Esophagus squamous epithelium (tissue), 5 donors: ENCODE data around the gene BAG2. TPM values are rescaled to one million over a fixed set of nuclear protein-coding genes. Genes with fewer than 3 reads are reported as not detected.

Experiments
- DNase-seq: peaks from one replicate; lab custom pipeline; 2025; lab: John Stamatoyannopoulos, UW
- H3K27ac ChIP-seq, 4 donors: fragments of 200-600 bp; sonication (generic); one replicate each; pipeline ENCODE4 v1.5.1; 2016 to 2019; ENCODE audit warnings: mild to moderate bottlenecking in 1 of 4
- H3K27me3 ChIP-seq, 4 donors: fragments of 200-600 bp; sonication (generic); 1 replicate in 3 of 4; 2 replicates in 1 of 4; pipeline versions ENCODE4 v1.5.1 to v1.6.0; 2017 to 2021; ENCODE audit warnings: antibody characterized with exemption in 1 of 4
- H3K36me3 ChIP-seq, 3 donors: fragments of 200-600 bp; sonication (generic); one replicate each; pipeline ENCODE4 v1.5.1; 2016 to 2019
- H3K4me1 ChIP-seq, 3 donors: fragments of 200-600 bp; sonication (generic); one replicate each; pipeline ENCODE4 v1.5.1; 2017 to 2019
- H3K4me3 ChIP-seq, 4 donors: fragments of 200-600 bp; sonication (generic); 1 replicate in 3 of 4; 2 replicates in 1 of 4; pipeline ENCODE4 v1.5.1; 2016 to 2019; ENCODE audit warnings: mild to moderate bottlenecking in 2 of 4, moderate library complexity in 1 of 4
- H3K9me3 ChIP-seq, 3 donors: fragments of 200-600 bp; sonication (generic); one replicate each; pipeline ENCODE4 v1.5.1; 2016 to 2019
- POLR2A ChIP-seq, 4 donors: fragments of 450-650 bp; IDR thresholded peaks; one replicate each; pipeline ENCODE4 v1.6.1; 2017; ENCODE audit warnings: antibody characterized with exemption in 4 of 4, mild to moderate bottlenecking in 4 of 4, moderate library complexity in 3 of 4
- WGBS, 2 donors: methylation state at CpG; one replicate each; pipeline ENCODE4 v1.1.5; 2018; 5-methylcytosine and 5-hydroxymethylcytosine counted together
- intact Hi-C: fragments of 100-400 bp; cut with DNase I; formaldehyde crosslinking; loops from one replicate; pipeline ENCODE4 v1.15.0; 2022
- total RNA-seq, 4 donors: library from RNA; depleted of rRNA; stranded (reverse); fragments of >200 nt; gene quantifications; one replicate each; pipeline ENCODE4 v1.1.0, GENCODE V29; 2016
- TF ChIP-seq, protein P1 (sequence below), 6 experiments: fragments of 450-650 bp in 4 of 6; fragments of 200-600 bp in 2 of 6; sonication (generic) in 2 of 6; IDR thresholded peaks; one replicate each; pipeline ENCODE4 v1.5.1; 2016 to 2019; ENCODE audit warnings: antibody characterized with exemption in 6 of 6, mild to moderate bottlenecking in 4 of 6, moderate library complexity in 4 of 6
- donor health status: DM: yes; HTN: yes; CAD: no.

Gene BAG2
- total RNA-seq, 4 donors from 2014 or later: 0.38 to 6.7 (median 1.5) TPM

DNA sequence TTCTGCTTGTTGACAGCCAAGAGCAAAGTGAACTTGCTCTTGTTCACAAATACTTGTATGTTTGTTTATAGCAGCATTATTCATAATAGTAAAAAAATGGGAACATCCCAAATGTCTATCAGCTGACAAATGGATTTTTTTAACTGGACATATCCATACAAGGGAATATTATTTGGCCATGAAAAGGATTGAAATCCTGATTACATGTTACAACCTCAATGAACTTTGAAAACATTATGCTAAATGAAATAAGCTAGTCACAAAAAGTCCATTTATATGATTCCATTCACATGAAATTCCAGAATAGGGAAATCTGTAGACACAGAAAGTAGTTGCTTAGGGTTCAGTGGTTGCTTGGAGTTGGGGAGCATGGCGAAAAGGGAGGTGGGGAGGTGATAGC, 28.4 kb upstream of the BAG2 start:
- intact Hi-C loops: no loop called here
- no peaks in the 10 kb centered on the region for H3K4me1 ChIP-seq
- H3K4me3 ChIP-seq: no peak overlapping the region
- H3K36me3 ChIP-seq: peaks cover 0 to 76% (median 6%) of the 10 kb centered on the region in 3 donors
- 88 to 94% methylated on average over 1 of the region's 1 CpG for WGBS, 2 donors
- H3K27me3 ChIP-seq: no peaks in the 10 kb centered on the region
- H3K27ac ChIP-seq: no peak overlapping the region
- DNase-seq: no peak
- TF ChIP-seq POLR2A (IDR thresholded peaks at IDR 0.05): no peak
- TF ChIP-seq, protein P1, sequence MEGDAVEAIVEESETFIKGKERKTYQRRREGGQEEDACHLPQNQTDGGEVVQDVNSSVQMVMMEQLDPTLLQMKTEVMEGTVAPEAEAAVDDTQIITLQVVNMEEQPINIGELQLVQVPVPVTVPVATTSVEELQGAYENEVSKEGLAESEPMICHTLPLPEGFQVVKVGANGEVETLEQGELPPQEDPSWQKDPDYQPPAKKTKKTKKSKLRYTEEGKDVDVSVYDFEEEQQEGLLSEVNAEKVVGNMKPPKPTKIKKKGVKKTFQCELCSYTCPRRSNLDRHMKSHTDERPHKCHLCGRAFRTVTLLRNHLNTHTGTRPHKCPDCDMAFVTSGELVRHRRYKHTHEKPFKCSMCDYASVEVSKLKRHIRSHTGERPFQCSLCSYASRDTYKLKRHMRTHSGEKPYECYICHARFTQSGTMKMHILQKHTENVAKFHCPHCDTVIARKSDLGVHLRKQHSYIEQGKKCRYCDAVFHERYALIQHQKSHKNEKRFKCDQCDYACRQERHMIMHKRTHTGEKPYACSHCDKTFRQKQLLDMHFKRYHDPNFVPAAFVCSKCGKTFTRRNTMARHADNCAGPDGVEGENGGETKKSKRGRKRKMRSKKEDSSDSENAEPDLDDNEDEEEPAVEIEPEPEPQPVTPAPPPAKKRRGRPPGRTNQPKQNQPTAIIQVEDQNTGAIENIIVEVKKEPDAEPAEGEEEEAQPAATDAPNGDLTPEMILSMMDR (IDR thresholded peaks at IDR 0.05): no peak
- no peaks in the 10 kb centered on the region for H3K9me3 ChIP-seq

DNA sequence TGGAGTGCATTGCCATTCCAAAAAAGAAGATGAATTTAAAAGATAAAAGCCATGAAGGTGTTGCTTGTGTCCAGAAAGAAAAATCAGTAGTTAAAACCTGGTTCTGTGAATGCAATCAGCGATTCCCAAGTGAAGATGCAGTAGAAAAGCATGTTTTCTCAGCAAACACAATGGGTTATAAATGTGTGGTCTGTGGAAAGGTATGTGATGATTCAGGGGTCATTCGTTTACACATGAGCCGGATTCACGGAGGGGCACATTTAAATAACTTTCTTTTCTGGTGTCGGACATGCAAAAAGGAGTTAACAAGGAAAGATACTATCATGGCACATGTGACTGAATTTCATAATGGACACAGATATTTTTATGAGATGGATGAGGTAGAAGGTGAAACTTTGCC, 24.7 kb upstream of the BAG2 start:
- H3K36me3 ChIP-seq: peaks cover 0 to 82% (median 6%) of the 10 kb centered on the region in 3 donors

DNA sequence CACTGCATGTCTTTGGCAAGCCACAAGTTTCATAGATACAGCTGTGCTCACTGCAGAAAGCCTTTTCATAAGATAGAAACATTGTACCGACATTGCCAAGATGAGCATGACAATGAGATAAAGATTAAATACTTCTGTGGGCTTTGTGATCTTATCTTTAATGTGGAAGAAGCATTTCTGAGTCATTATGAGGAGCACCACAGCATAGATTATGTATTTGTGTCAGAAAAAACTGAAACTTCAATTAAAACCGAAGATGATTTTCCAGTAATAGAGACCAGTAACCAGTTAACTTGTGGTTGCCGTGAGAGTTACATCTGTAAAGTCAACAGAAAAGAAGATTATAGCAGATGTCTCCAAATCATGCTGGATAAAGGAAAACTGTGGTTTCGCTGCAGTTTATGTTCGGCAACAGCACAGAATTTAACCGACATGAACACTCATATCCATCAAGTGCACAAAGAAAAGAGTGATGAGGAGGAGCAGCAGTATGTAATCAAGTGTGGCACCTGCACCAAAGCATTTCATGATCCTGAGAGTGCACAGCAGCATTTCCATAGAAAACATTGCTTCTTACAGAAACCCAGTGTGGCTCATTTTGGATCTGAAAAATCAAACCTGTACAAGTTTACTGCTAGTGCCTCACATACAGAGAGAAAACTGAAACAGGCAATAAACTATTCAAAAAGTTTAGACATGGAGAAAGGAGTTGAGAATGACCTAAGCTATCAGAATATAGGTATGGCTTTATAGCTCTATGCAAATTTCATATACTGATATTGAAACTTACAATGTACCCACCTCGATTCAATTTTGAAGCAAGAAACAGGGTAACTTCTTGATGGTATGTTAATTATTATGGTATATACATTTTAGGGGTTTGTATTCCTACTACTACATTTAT, 23.9 kb upstream of the BAG2 start:
- Histone ChIP-seq H3K36me3 (peaks cover 0 to 82% (median 7%) of the 10 kb centered on the region in 3 donors), H3K4me3 (no peak overlapping the region), H3K9me3 (no peaks in the 10 kb centered on the region), H3K27ac (no peak overlapping the region), H3K27me3 (no peaks in the 10 kb centered on the region), H3K4me1 (no peaks in the 10 kb centered on the region)
- DNase-seq: no peak
- intact Hi-C loops: no loop called here
- WGBS, 2 donors: 82 to 87% methylated on average over 7 of the region's 7 CpGs
- no peak for TF ChIP-seq POLR2A (IDR thresholded peaks at IDR 0.05)
- TF ChIP-seq, protein P1 (IDR thresholded peaks at IDR 0.05): no peak

More for the DNA sequence above, 24.7 kb upstream of the BAG2 start:
- H3K27ac ChIP-seq: no peak overlapping the region
- no peaks in the 10 kb centered on the region for H3K9me3 ChIP-seq
- H3K27me3 ChIP-seq: no peaks in the 10 kb centered on the region
- 89 to 97% methylated on average over 5 of the region's 5 CpGs for WGBS, 2 donors
- TF ChIP-seq POLR2A (IDR thresholded peaks at IDR 0.05): no peak
- TF ChIP-seq, protein P1 (IDR thresholded peaks at IDR 0.05): no peak
- H3K4me3 ChIP-seq: no peak overlapping the region
- no peaks in the 10 kb centered on the region for H3K4me1 ChIP-seq
- intact Hi-C loops: no loop called here
- DNase-seq: no peak

DNA sequence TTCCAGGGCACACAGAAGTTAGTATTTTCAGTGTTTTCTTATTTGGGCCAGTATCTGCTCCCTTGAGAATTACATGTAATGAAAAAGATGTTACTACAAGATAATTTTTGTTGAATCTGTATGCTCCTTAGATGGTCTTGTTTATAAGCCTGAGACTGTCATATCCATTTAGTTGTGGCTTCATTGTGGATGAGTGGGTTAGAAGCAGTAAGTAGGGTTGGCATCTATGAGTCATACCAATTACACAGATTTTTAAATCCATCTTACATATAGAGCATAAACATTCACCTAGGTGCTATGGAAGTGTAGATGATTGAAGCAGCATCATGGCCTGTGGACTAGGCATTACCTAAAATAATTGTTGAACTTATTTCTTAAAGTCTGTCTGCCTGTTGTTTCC, 13.5 kb upstream of the BAG2 start:
- Histone ChIP-seq H3K9me3 (peaks cover 0 to under 1% (median 0%) of the 10 kb centered on the region in 3 donors), H3K4me3 (no peak overlapping the region), H3K27me3 (no peaks in the 10 kb centered on the region), H3K27ac (no peak overlapping the region), H3K4me1 (no peaks in the 10 kb centered on the region), H3K36me3 (peaks cover 0 to 80% (median 3%) of the 10 kb centered on the region in 3 donors)
- DNase-seq: no peak
- TF ChIP-seq, protein P1 (IDR thresholded peaks at IDR 0.05): no peak
- TF ChIP-seq POLR2A (IDR thresholded peaks at IDR 0.05): no peak
- intact Hi-C loops: no loop called here

DNA sequence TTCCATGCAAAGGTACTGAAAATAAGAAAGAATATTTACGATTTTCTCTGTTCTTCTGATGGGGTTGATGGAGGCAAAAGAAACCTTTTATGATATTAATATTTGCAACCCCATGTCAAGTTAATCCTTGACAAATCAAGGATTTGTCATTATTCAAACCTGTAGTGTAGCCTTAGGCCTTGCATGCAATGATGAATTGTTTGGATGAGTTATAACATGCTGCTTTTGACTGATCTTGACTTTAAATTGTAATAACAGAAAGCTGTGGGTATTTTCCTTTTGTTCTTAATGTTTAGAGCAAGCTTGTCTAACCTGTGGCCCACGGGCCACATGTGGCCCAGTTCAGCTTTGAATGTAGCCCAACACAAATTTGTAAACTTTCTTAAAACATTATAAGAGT, 13.0 kb upstream of the BAG2 start:
- peaks cover 0 to 80% (median 0%) of the 10 kb centered on the region in 3 donors for H3K36me3 ChIP-seq

More for the DNA sequence above, 13.0 kb upstream of the BAG2 start:
- no peak for DNase-seq
- intact Hi-C loops: no loop called here
- Histone ChIP-seq H3K9me3 (peaks cover 0 to 6% (median 0%) of the 10 kb centered on the region in 3 donors), H3K4me1 (no peaks in the 10 kb centered on the region), H3K27me3 (no peaks in the 10 kb centered on the region), H3K27ac (no peak overlapping the region), H3K4me3 (no peak overlapping the region)
- WGBS, 2 donors: 39 to 48% methylated on average over 2 of the region's 2 CpGs
- TF ChIP-seq, protein P1 (IDR thresholded peaks at IDR 0.05): no peak
- TF ChIP-seq POLR2A (IDR thresholded peaks at IDR 0.05): no peak
